Nephron progenitor cell (in vitro differentiated cells): ENCODE data around the gene ARID1B.

Experiments used
- DNase-seq: peaks from one replicate; pipeline ENCODE4 v3.0.0; 2021
- H3K27ac Mint-ChIP-seq: 2 replicates; pipeline ENCODE4 v1.8.0; 2021; ENCODE audit warnings: mild to moderate bottlenecking, moderate library complexity, mixed read lengths
- H3K27me3 Mint-ChIP-seq: 2 replicates; pipeline ENCODE4 v1.8.0; 2021; ENCODE audit warnings: mild to moderate bottlenecking, low read depth, mixed read lengths; ENCODE audit not compliant: poor library complexity
- H3K36me3 Mint-ChIP-seq: 2 replicates; pipeline ENCODE4 v1.8.0; 2021; ENCODE audit warnings: low read depth, mixed read lengths
- H3K4me1 Mint-ChIP-seq: 2 replicates; pipeline ENCODE4 v1.8.0; 2021; ENCODE audit warnings: mixed read lengths
- H3K4me3 Mint-ChIP-seq: 2 replicates; pipeline ENCODE4 v1.8.0; 2021; ENCODE audit warnings: mild to moderate bottlenecking, moderate library complexity, mixed read lengths
- H3K9me3 Mint-ChIP-seq: 2 replicates; pipeline ENCODE4 v1.8.0; 2021; ENCODE audit warnings: mild to moderate bottlenecking, moderate library complexity, mixed read lengths
- CTCF ChIP-seq: fragments of 200-600 bp; sonication (generic); IDR thresholded peaks from 2 replicates; pipeline ENCODE4 v1.5.0; 2021; ENCODE audit warnings: antibody characterized with exemption

The ARID1B gene

GRCh38 chr6:156833755-156834154 is 56.6 kb downstream of the ARID1B start:
- Mint-ChIP-seq H3K36me3 (peaks cover 59% of the 10 kb centered on the region), H3K27ac (no peak overlapping the region), H3K27me3 (no peaks in the 10 kb centered on the region), H3K4me3 (no peak overlapping the region), H3K9me3 (no peaks in the 10 kb centered on the region), H3K4me1 (peaks cover 6% of the 10 kb centered on the region)
- TF ChIP-seq CTCF, result no peak
- DNase-seq, result no peak

- no peak for TF ChIP-seq CTCF
- DNase-seq, result no peak
- no peaks in the 10 kb centered on the region for H3K9me3 Mint-ChIP-seq
- H3K4me1 Mint-ChIP-seq, result peaks cover 35% of the 10 kb centered on the region
- H3K27me3 Mint-ChIP-seq, result no peaks in the 10 kb centered on the region
- no peak overlapping the region for H3K27ac Mint-ChIP-seq
- peaks cover 24% of the 10 kb centered on the region for H3K36me3 Mint-ChIP-seq
- no peak overlapping the region for H3K4me3 Mint-ChIP-seq
Measured at GRCh38 chr6:156839129-156839528, 62.0 kb downstream of the ARID1B start.

- Mint-ChIP-seq H3K36me3 (peaks cover 24% of the 10 kb centered on the region), H3K9me3 (no peaks in the 10 kb centered on the region), H3K27ac (peak overlapping the region; percentile 90), H3K27me3 (no peaks in the 10 kb centered on the region), H3K4me1 (peaks cover 38% of the 10 kb centered on the region), H3K4me3 (no peak overlapping the region)
- TF ChIP-seq CTCF, result no peak
- DNase-seq, result no peak
Measured at GRCh38 chr6:156839591-156840001, 62.4 kb downstream of the ARID1B start.

- Mint-ChIP-seq H3K9me3 (no peaks in the 10 kb centered on the region), H3K36me3 (peaks cover 29% of the 10 kb centered on the region), H3K27me3 (no peaks in the 10 kb centered on the region), H3K4me3 (no peak overlapping the region), H3K4me1 (peaks cover 43% of the 10 kb centered on the region), H3K27ac (peak overlapping the region; percentile 95)
- no peak for TF ChIP-seq CTCF
- DNase-seq, result no peak
Measured at GRCh38 chr6:156840136-156840535, 63.0 kb downstream of the ARID1B start.

GRCh38 chr6:156840606-156841005 is 63.4 kb downstream of the ARID1B start:
- DNase-seq, result no peak
- no peak overlapping the region for H3K4me3 Mint-ChIP-seq
- H3K27ac Mint-ChIP-seq, result peak overlapping the region; percentile 95
- peaks cover 34% of the 10 kb centered on the region for H3K36me3 Mint-ChIP-seq
- no peaks in the 10 kb centered on the region for H3K9me3 Mint-ChIP-seq
- no peak for TF ChIP-seq CTCF
- peaks cover 48% of the 10 kb centered on the region for H3K4me1 Mint-ChIP-seq
- H3K27me3 Mint-ChIP-seq, result no peaks in the 10 kb centered on the region

- H3K4me1 Mint-ChIP-seq, result peaks cover 54% of the 10 kb centered on the region
- no peak for TF ChIP-seq CTCF
- no peak for DNase-seq
- H3K4me3 Mint-ChIP-seq, result no peak overlapping the region
- H3K9me3 Mint-ChIP-seq, result no peaks in the 10 kb centered on the region
- no peaks in the 10 kb centered on the region for H3K27me3 Mint-ChIP-seq
- no peak overlapping the region for H3K27ac Mint-ChIP-seq
- peaks cover 29% of the 10 kb centered on the region for H3K36me3 Mint-ChIP-seq
Measured at GRCh38 chr6:156841508-156841907, 64.3 kb downstream of the ARID1B start.
